Fibroblast of skin of scalp (primary cell): Measurements from ENCODE around the gene DHX15.

Experiments
- DNase-seq: peaks from one replicate; pipeline ENCODE4 v3.0.0-alpha.2; 2013

The DHX15 gene

DNA sequence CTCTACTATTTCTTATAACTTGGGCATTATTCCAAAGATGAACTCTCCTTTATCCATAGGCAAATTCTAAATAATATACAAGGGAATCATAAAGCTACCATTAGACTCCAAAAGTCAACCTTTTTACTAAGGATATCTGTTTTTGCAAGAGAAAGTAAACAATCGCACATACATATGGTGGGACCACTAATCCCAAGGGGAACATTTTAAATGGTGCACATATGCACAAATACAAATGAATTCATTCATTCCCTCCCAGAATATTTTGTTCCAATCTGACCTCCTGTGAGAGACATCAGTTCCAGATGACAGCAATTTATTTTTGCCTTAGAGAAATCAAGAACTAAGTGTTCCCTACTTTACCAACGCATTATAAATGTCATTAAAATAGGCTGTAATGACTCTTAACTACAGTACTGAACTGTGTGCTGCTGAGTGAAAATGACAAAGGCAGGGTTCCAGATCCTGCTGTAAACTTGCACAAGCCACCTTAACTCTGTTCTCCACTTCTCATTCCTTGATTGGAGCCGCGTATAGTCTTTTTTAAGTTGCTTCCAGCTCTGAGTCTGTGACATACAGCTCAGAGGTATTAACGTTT lies 2.0 kb downstream of the DHX15 start:
- DNase-seq = no peak

- no peak for DNase-seq
These were observed 6.0 kb downstream of the DHX15 start for GRCh38 chr4:24578364-24578763.

- DNase-seq = no peak
These were observed 8.1 kb downstream of the DHX15 start for GRCh38 chr4:24576276-24576675.

- no peak for DNase-seq
These were observed 10.1 kb downstream of the DHX15 start for GRCh38 chr4:24574236-24574635.

DNA sequence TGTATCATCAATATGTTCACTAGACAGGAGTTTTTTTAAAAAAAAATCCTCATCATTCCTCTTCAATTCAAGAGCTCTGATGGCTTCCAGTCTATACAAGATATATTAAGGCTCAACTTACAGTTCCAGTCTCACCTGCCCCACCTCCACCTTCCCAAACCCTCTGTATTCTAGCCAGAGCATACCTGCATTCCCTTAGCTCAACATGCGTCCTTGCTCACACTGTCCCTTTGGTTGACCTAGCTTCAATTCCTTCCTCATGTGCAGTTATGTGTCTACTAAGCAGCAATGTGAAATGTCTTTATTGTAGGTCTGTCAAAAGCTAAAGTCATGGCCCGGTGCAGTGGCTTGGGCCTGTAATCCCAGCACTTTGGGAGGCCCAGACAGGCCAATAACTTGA lies 10.8 kb downstream of the DHX15 start:
- DNase-seq = no peak

GRCh38 chr4:24570574-24571236 lies 13.6 kb downstream of the DHX15 start:
- DNase-seq = no peak

DNA sequence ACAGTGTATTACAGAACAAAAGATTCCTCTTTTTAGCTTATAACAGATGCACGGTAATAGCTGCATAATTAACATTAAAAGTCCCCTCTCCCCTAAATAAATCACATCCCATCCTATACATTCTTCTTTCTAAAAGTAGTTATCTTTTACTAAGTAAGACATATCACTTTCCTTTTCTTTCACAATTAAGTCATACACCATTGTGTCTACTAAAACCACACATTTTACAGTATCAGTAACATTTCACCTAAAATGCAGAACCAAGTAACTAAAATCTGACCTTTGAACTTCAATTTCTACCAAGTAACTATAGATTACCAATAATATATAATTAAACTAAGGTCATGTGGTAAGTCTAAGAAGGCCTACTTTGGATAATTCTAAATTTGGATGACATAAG lies 14.2 kb downstream of the DHX15 start:
- DNase-seq = no peak

- no peak for DNase-seq
These were observed 14.7 kb downstream of the DHX15 start for GRCh38 chr4:24569662-24570061.

GRCh38 chr4:24568425-24568824 lies 15.9 kb downstream of the DHX15 start:
- DNase-seq = no peak

DNA sequence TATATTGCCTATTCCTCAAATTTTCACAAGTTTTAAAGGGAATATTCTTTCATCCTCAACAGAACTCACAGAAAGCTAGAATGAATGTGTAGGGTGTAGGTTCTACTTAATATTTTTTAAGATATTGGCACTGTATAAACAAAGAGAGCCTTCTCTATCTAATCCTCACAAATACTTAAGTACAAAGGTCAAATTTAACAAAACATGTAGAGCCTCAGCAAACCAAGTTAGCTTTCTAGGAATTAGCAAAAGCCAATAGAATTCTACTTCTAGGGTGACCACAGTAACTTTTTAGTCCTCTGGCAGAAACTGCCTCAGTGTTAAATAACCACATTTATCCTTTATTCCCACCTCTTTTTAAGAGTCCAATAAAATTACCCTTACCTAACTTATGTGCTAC lies 19.3 kb downstream of the DHX15 start:
- no peak for DNase-seq

DNA sequence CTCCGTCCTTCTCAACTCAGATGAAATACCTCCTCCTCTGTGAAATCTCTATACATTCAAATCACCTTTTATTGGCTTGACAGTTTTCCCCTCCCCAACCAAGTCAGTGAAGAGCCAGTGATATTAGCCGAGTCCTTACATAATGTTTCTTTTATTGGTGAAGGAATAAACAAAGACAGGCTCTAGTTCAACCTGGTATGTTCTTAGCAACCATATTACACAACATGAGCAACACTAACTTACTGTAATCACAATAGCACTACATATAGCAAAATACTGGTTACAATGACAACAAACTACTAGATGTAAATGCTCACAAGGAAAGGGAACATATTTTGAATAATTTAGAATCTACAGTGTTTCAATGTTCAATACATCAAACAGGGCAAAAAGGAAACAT lies 19.9 kb downstream of the DHX15 start:
- DNase-seq = no peak

DNA sequence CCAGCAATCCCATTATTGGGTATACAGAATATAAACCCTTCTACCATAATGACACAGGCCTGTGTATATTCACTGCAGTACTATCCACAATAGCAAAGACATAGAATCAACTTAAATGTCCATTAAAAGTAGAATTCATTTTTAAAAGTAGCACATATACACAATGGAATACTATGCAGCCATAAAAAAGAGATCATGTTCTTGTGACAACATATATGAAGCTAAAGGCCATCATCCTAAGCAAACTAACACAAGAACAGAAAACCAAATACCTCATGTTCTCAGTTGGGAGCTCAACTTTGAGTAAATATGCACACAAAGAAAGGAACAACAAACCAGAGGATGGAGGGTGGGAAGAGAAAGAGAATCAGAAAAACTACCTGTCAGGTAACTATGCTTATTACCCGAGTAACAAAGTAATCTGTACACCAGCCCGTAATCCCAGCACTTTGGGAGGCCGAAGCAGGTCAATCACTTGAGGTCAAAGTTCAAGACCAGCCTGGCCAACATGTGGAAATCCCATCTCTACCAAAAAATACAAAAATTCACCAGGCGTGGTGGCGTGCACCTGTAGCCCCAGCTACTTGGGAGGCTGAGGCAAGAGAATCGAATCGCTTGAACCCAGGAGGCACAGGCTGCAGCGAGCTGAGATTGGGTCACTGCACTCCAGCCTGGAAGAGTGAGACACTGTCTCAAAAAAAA lies 22.8 kb downstream of the DHX15 start:
- no peak for DNase-seq

- DNase-seq = peak; percentile 71
These were observed 23.4 kb downstream of the DHX15 start for GRCh38 chr4:24560868-24561368.

DNA sequence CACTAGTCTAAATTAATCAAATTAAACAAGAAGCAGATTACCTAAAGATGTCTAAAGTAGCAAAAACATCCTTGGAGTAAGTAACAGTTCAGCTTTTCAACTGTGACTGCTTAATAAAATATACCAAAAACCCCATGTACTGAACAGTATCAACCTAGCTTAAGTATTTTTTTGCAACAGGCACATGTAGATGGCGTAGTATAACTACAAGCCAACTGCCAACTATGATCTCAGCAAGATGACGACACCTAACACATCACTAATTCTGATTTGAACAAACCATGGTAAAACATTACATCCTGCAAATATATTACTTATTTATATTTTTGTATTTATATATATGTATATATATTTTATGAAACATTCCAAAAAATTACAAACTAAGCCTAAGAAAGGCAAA lies 24.5 kb downstream of the DHX15 start:
- DNase-seq = no peak

DNA sequence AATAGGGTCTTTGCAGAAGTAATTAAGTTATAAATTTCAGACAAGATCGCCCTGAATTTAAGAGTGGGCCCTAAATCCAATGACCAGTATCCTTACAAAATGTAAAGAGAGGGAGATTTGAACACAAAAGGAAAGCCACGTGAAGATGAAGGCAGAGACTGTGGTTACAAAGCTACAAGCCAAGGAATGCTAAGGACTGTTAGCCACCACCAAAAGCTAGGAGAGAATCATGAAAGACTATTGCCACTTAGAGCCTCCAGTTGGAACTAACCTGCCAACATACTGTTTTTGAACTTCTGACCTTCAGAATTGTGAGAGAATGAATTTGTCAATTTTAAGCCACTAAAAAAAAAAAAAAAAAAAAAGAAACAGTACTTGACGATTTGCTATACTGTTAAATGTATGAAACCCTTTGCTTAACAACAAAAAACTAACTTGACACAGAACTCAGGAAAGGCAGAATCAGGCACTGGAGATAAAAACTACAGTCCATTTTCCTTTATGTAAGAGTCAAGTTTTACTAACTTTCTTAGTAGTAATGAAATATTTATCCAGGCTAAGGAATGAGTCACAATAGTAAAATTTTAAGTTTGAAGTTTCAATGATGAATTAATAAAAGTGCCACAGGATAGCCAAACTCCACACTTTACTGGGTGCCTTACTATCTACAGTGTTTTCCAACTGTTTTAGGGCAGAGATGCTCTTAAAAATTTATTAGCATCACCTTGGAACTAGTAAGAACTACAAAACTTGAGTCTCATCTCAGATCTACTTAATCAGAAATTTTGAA lies 25.1 kb downstream of the DHX15 start:
- no peak for DNase-seq

- DNase-seq = peak; percentile 68
These were observed 27.0 kb downstream of the DHX15 start for GRCh38 chr4:24557026-24558025.

DNA sequence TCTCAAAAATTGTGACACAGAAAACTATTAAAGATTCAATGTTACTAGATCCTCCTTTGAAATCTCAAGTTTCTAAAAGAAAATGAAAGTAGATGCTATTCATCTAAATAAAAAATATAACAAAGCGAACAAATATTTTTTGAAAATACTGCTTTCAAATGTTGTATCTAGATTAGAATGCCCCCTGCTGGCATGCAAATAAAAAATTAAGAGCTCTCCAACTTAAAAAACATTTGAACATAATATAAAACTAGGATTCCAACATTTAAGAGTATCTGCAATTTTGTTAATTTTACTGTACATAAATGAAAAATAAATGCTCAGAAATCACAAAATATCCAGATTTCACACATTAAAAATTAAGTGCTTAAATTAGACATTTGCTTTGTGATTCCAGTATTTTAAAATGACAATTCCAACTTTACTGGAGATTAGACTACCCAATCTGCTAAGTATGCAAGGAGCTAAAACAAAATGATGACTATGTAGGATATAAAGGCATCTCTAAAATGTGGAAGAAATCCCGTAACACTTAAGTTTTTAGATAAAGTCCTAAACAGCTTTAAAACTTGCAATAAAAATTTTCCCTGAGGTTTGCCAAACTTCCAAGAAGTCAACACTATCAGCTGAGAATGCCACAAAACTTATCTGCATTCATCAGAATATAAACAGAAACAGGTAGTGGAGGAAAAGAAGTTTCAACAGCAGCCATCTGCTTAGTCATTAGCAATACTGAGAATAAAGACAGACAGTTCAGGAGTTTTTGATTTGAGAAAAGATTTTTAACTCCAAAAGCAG lies 32.7 kb downstream of the DHX15 start:
- DNase-seq = no peak

- no peak for DNase-seq
These were observed 33.7 kb downstream of the DHX15 start for GRCh38 chr4:24550441-24551175.

DNA sequence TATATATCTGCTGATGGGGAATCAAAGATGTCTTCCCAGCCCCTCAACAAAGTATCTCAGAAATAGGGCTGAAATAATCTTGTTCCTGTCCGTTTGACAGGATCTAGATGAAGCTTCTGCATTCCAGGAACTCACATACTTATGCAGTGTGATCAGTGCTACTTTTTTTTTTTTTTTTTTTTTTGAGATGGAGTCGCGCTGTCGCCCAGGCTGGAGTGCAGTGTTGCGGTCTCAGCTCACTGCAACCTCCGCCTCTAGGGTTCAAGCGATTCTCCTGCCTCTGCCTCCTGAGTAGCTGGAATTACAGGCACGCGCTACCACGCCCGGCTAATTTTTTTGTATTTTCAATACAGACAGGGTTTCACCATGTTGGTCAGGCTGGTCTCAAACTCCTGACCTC lies 36.4 kb downstream of the DHX15 start:
- DNase-seq = no peak
